GM19372 (cell line): Measurements from ENCODE around the gene NKAIN4.

Experiments used
- ATAC-seq: cut with Tn5 transposase; IDR thresholded peaks from one replicate; pipeline ENCODE4 v1.9.1; 2021; ENCODE audit warnings: mild to moderate bottlenecking, low read depth, moderate library complexity; ENCODE audit not compliant: unreplicated experiment

Gene NKAIN4

GRCh38 chr20:63198606-63199005 is 55.7 kb downstream of the NKAIN4 start:
- ATAC-seq, result no peak

- no peak for ATAC-seq
Observed at GRCh38 chr20:63196768-63197470, 57.3 kb downstream of the NKAIN4 start.

GRCh38 chr20:63194797-63195173 is 59.5 kb downstream of the NKAIN4 start:
- ATAC-seq, result no peak

GRCh38 chr20:63194007-63194796 is 60.1 kb downstream of the NKAIN4 start:
- ATAC-seq, result no peak

- ATAC-seq, result no peak
Observed at GRCh38 chr20:63192721-63193120, 61.5 kb downstream of the NKAIN4 start.

- ATAC-seq, result no peak
Observed at GRCh38 chr20:63191400-63191799, 62.9 kb downstream of the NKAIN4 start.

GRCh38 chr20:63190828-63191227 is 63.4 kb downstream of the NKAIN4 start:
- ATAC-seq, result no peak
